BJ (cell line): Measurements from ENCODE around the gene ZPR1. TPM values are rescaled to one million over a fixed set of nuclear protein-coding genes. Genes with fewer than 3 reads are reported as not detected.

Experiments used
- CTCF ChIA-PET: fragments of 350-600 bp; formaldehyde crosslinking; extraction: SDS; loops from one replicate; lab custom pipeline; 2021; ENCODE audit warnings: antibody characterized with exemption, inconsistent platforms; lab: Yijun Ruan, JAX
- POLR2A ChIA-PET: fragments of 300-600 bp; sonication (Branson Sonifier 250); formaldehyde crosslinking; extraction: SDS; loops from one replicate; lab custom pipeline; 2021; ENCODE audit warnings: antibody characterized with exemption; lab: Charles Lee
- DNase-seq: peaks from one replicate; pipeline ENCODE4 v3.0.0-alpha.2; 2011; ENCODE audit warnings: low read depth
- H3K27me3 ChIP-seq: 2 replicates; pipeline ENCODE4 v1.6.0; 2011; ENCODE audit warnings: low read length; ENCODE audit not compliant: control insufficient read depth, insufficient read depth
- H3K36me3 ChIP-seq: 2 replicates; pipeline ENCODE4 v1.5.1; 2011; ENCODE audit warnings: low read length; ENCODE audit not compliant: control insufficient read depth, insufficient read depth
- H3K4me3 ChIP-seq: 2 replicates; pipeline ENCODE4 v1.5.1; 2011; ENCODE audit warnings: low read depth, mild to moderate bottlenecking, control low read depth, low read length
- polyA plus RNA-seq: library from polyadenylated mRNA; depleted of rRNA; stranded (reverse); fragments of >200 nt; gene quantifications from 2 replicates; pipeline ENCODE4 v1.2.3, GENCODE V29; 2011
- TF ChIP-seq, protein P1 (sequence below): IDR thresholded peaks from 2 replicates; pipeline ENCODE4 v1.5.1; 2011; ENCODE audit warnings: low read depth, mild to moderate bottlenecking, control low read depth, inconsistent platforms, low read length, moderate library complexity; ENCODE audit not compliant: insufficient read depth

Gene ZPR1
- polyA plus RNA-seq, 1 experiment: 51.0 TPM

GRCh38 chr11:116826751-116827431, 39.1 kb upstream of the ZPR1 start:
- TF ChIP-seq, protein P1, sequence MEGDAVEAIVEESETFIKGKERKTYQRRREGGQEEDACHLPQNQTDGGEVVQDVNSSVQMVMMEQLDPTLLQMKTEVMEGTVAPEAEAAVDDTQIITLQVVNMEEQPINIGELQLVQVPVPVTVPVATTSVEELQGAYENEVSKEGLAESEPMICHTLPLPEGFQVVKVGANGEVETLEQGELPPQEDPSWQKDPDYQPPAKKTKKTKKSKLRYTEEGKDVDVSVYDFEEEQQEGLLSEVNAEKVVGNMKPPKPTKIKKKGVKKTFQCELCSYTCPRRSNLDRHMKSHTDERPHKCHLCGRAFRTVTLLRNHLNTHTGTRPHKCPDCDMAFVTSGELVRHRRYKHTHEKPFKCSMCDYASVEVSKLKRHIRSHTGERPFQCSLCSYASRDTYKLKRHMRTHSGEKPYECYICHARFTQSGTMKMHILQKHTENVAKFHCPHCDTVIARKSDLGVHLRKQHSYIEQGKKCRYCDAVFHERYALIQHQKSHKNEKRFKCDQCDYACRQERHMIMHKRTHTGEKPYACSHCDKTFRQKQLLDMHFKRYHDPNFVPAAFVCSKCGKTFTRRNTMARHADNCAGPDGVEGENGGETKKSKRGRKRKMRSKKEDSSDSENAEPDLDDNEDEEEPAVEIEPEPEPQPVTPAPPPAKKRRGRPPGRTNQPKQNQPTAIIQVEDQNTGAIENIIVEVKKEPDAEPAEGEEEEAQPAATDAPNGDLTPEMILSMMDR: no peak
- no peak for DNase-seq
- POLR2A ChIA-PET: no interaction called here
- CTCF ChIA-PET: interaction anchor here (1.0 to 1.2 kb wide), 2 partner anchors 10 to 37 kb away, joined by 3 read pairs; no protein-coding TSS in a partner anchor
- Histone ChIP-seq H3K36me3 (no peaks in the 10 kb centered on the region), H3K27me3 (no peaks in the 10 kb centered on the region; the same call in 1 of the 2 replicates), H3K4me3 (no peak overlapping the region)

DNA sequence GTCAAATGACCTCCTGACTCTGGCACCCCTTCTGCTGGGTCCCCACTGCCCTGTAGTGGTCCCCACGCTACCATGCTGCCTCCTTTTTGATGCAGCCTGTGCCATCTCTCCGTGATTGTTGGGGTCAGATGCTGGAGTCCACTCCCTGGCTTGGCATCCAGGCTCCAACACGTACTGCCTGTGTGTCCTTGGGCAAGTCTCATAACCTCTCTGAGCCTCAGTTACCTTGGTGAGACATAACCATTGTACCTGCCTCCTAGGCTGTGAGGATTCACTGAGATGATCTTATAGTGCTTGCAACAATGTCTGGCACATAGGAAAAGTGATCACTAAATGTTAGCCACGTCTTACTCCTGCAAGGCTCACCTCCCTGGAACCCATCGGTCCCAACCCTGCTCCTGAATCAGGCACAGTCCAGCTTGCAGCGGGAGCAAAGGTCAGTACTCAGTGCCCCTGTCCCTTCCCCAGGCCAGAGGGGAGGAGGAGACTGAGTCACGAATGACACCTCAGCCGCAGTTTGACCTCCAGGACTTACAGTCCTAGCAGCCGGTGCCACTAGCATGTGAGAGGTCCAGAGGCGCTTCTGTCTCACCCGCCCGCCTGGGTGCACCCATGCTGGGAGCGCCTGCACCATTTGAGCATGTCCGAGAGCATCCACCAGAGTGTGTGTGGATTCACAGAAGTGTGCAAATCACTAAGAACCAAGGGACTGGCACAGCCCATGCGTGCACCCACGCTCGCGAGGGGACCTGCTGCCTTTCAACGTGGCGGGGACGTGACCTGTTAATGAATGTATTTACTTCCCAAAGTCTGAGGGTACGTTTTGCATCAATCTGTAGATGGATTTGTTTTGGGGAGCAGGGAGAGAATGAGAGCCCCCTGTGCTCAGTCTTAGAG, 38.3 kb upstream of the ZPR1 start:
- POLR2A ChIA-PET: no interaction called here

GRCh38 chr11:116825434-116825833, 37.6 kb upstream of the ZPR1 start:
- Histone ChIP-seq H3K4me3 (no peak overlapping the region), H3K27me3 (no peaks in the 10 kb centered on the region; the same call in 1 of the 2 replicates), H3K36me3 (no peaks in the 10 kb centered on the region)
- POLR2A ChIA-PET: no interaction called here
- TF ChIP-seq, protein P1: no peak
- DNase-seq: no peak
- CTCF ChIA-PET: interaction anchor here (0.9 to 1.8 kb wide), 2 partner anchors 10 to 11 kb away, joined by 3 to 9 read pairs; no protein-coding TSS in a partner anchor

More for the DNA sequence above, 38.3 kb upstream of the ZPR1 start:
- no peak overlapping the region for H3K4me3 ChIP-seq
- H3K27me3 ChIP-seq: no peaks in the 10 kb centered on the region; the same call in 1 of the 2 replicates
- DNase-seq: no peak
- TF ChIP-seq, protein P1: no peak
- H3K36me3 ChIP-seq: no peaks in the 10 kb centered on the region
- CTCF ChIA-PET: interaction anchor here (0.9 to 1.8 kb wide), 4 partner anchors 9 to 36 kb away, joined by 3 to 9 read pairs (median 3); no protein-coding TSS in a partner anchor

GRCh38 chr11:116823031-116823843, 35.4 kb upstream of the ZPR1 start, which contains the start of gene APOA4:
Gene APOA4, minus strand, starts transcription at chr11:116823304. Its CDS starts 113 bp downstream, at chr11:116823191.
- TF ChIP-seq, protein P1: no peak
- no peak for DNase-seq
- POLR2A ChIA-PET: no interaction called here
- H3K27me3 ChIP-seq: no peaks in the 10 kb centered on the region; the same call in 1 of the 2 replicates
- H3K4me3 ChIP-seq: no peak within 1 kb of the TSS
- H3K36me3 ChIP-seq: no peaks in the 10 kb centered on the region
- CTCF ChIA-PET: interaction anchor here (0.6 to 1.5 kb wide), 4 partner anchors 13 to 283 kb away, joined by 3 to 5 read pairs (median 4); no protein-coding TSS in a partner anchor
